HCT116 (cell line): ENCODE measurements around the gene DAGLA. TPM values are rescaled to one million over a fixed set of nuclear protein-coding genes. Genes with fewer than 3 reads are reported as not detected.
A peak's percentile ranks its signal among the peaks of the same experiment; 100 is the strongest.

ENCODE experiments used
- ATAC-seq: fragments of 200-7000 bp; cut with Tn5 transposase; 2 replicates; pipeline ENCODE4 v1.9.1; 2020; ENCODE audit warnings: mild to moderate bottlenecking, moderate library complexity
- BruUV-seq: library from RNA; stranded (reverse); fragments of 400-500 nt; replicated peaks from 2 replicates; lab custom pipeline; 2021; lab: Mats Ljungman, UMichigan
- CTCF ChIA-PET: fragments of 300-600 bp; sonication (Branson Sonifier 250); formaldehyde crosslinking; loops from one replicate; lab custom pipeline; 2021; ENCODE audit warnings: antibody characterized with exemption; lab: Charles Lee
- POLR2A ChIA-PET: fragments of 300-600, 350-600 bp; sonication (Branson Sonifier 250); formaldehyde crosslinking; loops from one replicate; lab custom pipeline; 2021; ENCODE audit warnings: antibody characterized with exemption; lab: Charles Lee
- RAD21 ChIA-PET, 2 experiments: fragments of 300-600 bp; sonication (Branson Sonifier 250); formaldehyde crosslinking; loops; one replicate each; lab custom pipeline; 2023; ENCODE audit warnings: low total read pairs in 2 of 2; ENCODE audit not compliant: uncharacterized antibody in 2 of 2, unreplicated experiment in 2 of 2, low non-redundant PET in 1 of 2; lab: Charles Lee
- DNase-seq: peaks from one replicate; pipeline ENCODE4 v3.0.0-alpha.2; 2010; ENCODE audit warnings: low read depth, low spot score
- H2AFZ ChIP-seq: fragments of 200-600 bp; shearing (Covaris generic), sonication (generic); 2 replicates; pipeline ENCODE4 v1.6.1; 2017; ENCODE audit warnings: low read depth, mixed run types, mixed read lengths, antibody characterized with exemption, low read length; ENCODE audit not compliant: poor library complexity, severe bottlenecking
- H3K27ac ChIP-seq: 2 replicates; pipeline ENCODE4 v1.5.1; 2012; ENCODE audit warnings: low read depth, low read length
- H3K27me3 ChIP-seq: fragments of 200-600 bp; sonication (generic); 2 replicates; pipeline ENCODE4 v1.6.1; 2016; ENCODE audit warnings: mixed run types, low read length, mixed read lengths; ENCODE audit not compliant: insufficient read depth
- H3K36me3 ChIP-seq, 2 experiments: fragments of 200-500 bp in 1 of 2; fragments of 200-600 bp in 1 of 2; sonication (Bioruptor generic) in 1 of 2; sonication (generic) in 1 of 2; 2 replicates each; pipeline versions ENCODE4 v1.5.1 to v1.6.1; 2014 to 2016; ENCODE audit warnings: low read length in 2 of 2, inconsistent platforms in 1 of 2, mixed read lengths in 1 of 2, mixed run types in 1 of 2; ENCODE audit not compliant: insufficient read depth in 2 of 2, control insufficient read depth in 1 of 2
- H3K4me1 ChIP-seq, 2 experiments: fragments of 200-600 bp in 1 of 2; sonication (generic) in 1 of 2; 2 replicates each; pipeline versions ENCODE4 v1.5.1 to v1.6.1; 2012 to 2017; ENCODE audit warnings: low read length in 2 of 2, inconsistent platforms in 1 of 2, mild to moderate bottlenecking in 1 of 2, mixed read lengths in 1 of 2, mixed run types in 1 of 2, moderate library complexity in 1 of 2; ENCODE audit not compliant: insufficient read depth in 2 of 2, control insufficient read depth in 1 of 2
- H3K4me2 ChIP-seq: fragments of 200-600 bp; sonication (generic); 2 replicates; pipeline ENCODE4 v1.6.1; 2017; ENCODE audit warnings: mixed run types, low read length, mixed read lengths
- H3K4me3 ChIP-seq, 2 experiments: fragments of 200-600 bp in 1 of 2; sonication (generic) in 1 of 2; replicated peaks in 1 of 2; 2 replicates each; pipeline ENCODE4 v1.5.1; 2011 to 2016; ENCODE audit warnings: low read length in 2 of 2, control low read depth in 1 of 2, low read depth in 1 of 2, mild to moderate bottlenecking in 1 of 2, mixed read lengths in 1 of 2, mixed run types in 1 of 2
- H3K79me2 ChIP-seq: fragments of 200-600 bp; sonication (generic); 2 replicates; pipeline ENCODE4 v1.6.1; 2017; ENCODE audit warnings: mild to moderate bottlenecking, mixed run types, low read length, moderate library complexity, mixed read lengths; ENCODE audit not compliant: insufficient read depth
- H3K9ac ChIP-seq: fragments of 200-600 bp; sonication (generic); 2 replicates; pipeline ENCODE4 v1.6.1; 2016; ENCODE audit warnings: low read length, mixed read lengths
- H3K9me2 ChIP-seq: fragments of 200-600 bp; sonication (generic), shearing (Covaris generic); 2 replicates; pipeline ENCODE4 v1.6.1; 2017; ENCODE audit warnings: mixed run types, mild to moderate bottlenecking, moderate library complexity; ENCODE audit not compliant: insufficient read depth
- H3K9me3 ChIP-seq, 2 experiments: fragments of 200-500 bp in 1 of 2; fragments of 200-600 bp in 1 of 2; sonication (Bioruptor generic) in 1 of 2; sonication (generic) in 1 of 2; 2 replicates each; pipeline ENCODE4 v1.6.1; 2014 to 2017; ENCODE audit warnings: low read length in 2 of 2, mixed read lengths in 2 of 2, inconsistent platforms in 1 of 2, low read depth in 1 of 2, mild to moderate bottlenecking in 1 of 2, mixed run types in 1 of 2, moderate library complexity in 1 of 2; ENCODE audit not compliant: control insufficient read depth in 1 of 2, insufficient read depth in 1 of 2
- H4K20me1 ChIP-seq: fragments of 200-600 bp; sonication (generic), shearing (Covaris generic); 2 replicates; pipeline ENCODE4 v1.6.1; 2017; ENCODE audit warnings: mixed run types, mild to moderate bottlenecking, moderate library complexity; ENCODE audit not compliant: insufficient read depth
- ATF3 ChIP-seq: IDR thresholded peaks from 2 replicates; pipeline ENCODE4 v1.6.1; 2012
- CBX3 ChIP-seq: IDR thresholded peaks from 2 replicates; pipeline ENCODE4 v1.6.1; 2012; ENCODE audit warnings: low read depth
- EGR1 ChIP-seq: IDR thresholded peaks from 2 replicates; pipeline ENCODE4 v1.6.1; 2012; ENCODE audit warnings: low read depth
- ELF1 ChIP-seq: IDR thresholded peaks from 2 replicates; pipeline ENCODE4 v1.6.1; 2012; ENCODE audit warnings: low read depth, borderline replicate concordance
- EZH2 ChIP-seq: fragments of 200-600 bp; sonication (generic); IDR thresholded peaks from 2 replicates; pipeline ENCODE4 v1.6.1; 2017; ENCODE audit warnings: antibody characterized with exemption, mixed run types
- EZH2phosphoT487 ChIP-seq: fragments of 200-600 bp; IDR thresholded peaks from 2 replicates; pipeline ENCODE4 v1.6.1; 2018; ENCODE audit warnings: antibody characterized with exemption, borderline replicate concordance
- FOSL1 ChIP-seq: IDR thresholded peaks from 2 replicates; pipeline ENCODE4 v1.6.1; 2012; ENCODE audit warnings: low read depth
- POLR2A ChIP-seq: IDR thresholded peaks from 2 replicates; pipeline ENCODE4 v1.7.0; 2011; ENCODE audit warnings: borderline replicate concordance; ENCODE audit not compliant: insufficient read depth, insufficient read length; ENCODE audit errors: extremely low read depth
- POLR2AphosphoS5 ChIP-seq: IDR thresholded peaks from 2 replicates; pipeline ENCODE4 v1.6.1; 2011; ENCODE audit warnings: mild to moderate bottlenecking, low read depth, low read length, moderate library complexity
- RAD21 ChIP-seq: IDR thresholded peaks from 2 replicates; pipeline ENCODE4 v1.6.1; 2012; ENCODE audit warnings: low read depth, mild to moderate bottlenecking
- REST ChIP-seq: IDR thresholded peaks from 2 replicates; pipeline ENCODE4 v1.6.1; 2012; ENCODE audit warnings: low read depth
- SIN3A ChIP-seq: IDR thresholded peaks from 2 replicates; pipeline ENCODE4 v1.6.1; 2012; ENCODE audit warnings: low read depth
- SRF ChIP-seq: IDR thresholded peaks from 2 replicates; pipeline ENCODE4 v1.6.1; 2012; ENCODE audit warnings: low read depth
- TCF7L2 ChIP-seq: IDR thresholded peaks from 2 replicates; pipeline ENCODE4 v1.7.0; 2011; ENCODE audit warnings: borderline replicate concordance, inconsistent platforms; ENCODE audit not compliant: insufficient read depth, insufficient read length; ENCODE audit errors: extremely low read depth
- YY1 ChIP-seq: IDR thresholded peaks from 2 replicates; pipeline ENCODE4 v1.6.1; 2011; ENCODE audit warnings: low read length, low read depth, moderate library complexity, mild to moderate bottlenecking; ENCODE audit not compliant: insufficient replicate concordance; ENCODE audit errors: extremely low read depth
- ZFX ChIP-seq: fragments of 450-650 bp; IDR thresholded peaks from 2 replicates; pipeline ENCODE4 v1.6.1; 2017
- ZNF274 ChIP-seq: fragments of 200-500 bp; sonication (Bioruptor generic); IDR thresholded peaks from 2 replicates; pipeline ENCODE4 v1.6.1; 2014; ENCODE audit warnings: mild to moderate bottlenecking, low read depth, low read length, inconsistent platforms
- intact Hi-C: fragments of 100-400 bp; cut with micrococcal nuclease; formaldehyde crosslinking; loops from 2 replicates; pipeline ENCODE4 v1.10.0; 2022
- total RNA-seq: library from RNA; stranded (reverse); gene quantifications from one replicate; pipeline ENCODE4 v1.2.1, GENCODE V29; 2021; ENCODE audit not compliant: unreplicated experiment

Gene DAGLA
- total RNA-seq, 1 experiment from 2014 or later, result 2.7 TPM

- no peak for TF ChIP-seq REST
- TF ChIP-seq SRF, result no peak
- no peak for TF ChIP-seq TCF7L2
- TF ChIP-seq CBX3, result no peak
- TF ChIP-seq RAD21, result no peak
These were observed 85.5 kb downstream of the DAGLA start (continued) for GRCh38 chr11:61765550-61766253.

DNA sequence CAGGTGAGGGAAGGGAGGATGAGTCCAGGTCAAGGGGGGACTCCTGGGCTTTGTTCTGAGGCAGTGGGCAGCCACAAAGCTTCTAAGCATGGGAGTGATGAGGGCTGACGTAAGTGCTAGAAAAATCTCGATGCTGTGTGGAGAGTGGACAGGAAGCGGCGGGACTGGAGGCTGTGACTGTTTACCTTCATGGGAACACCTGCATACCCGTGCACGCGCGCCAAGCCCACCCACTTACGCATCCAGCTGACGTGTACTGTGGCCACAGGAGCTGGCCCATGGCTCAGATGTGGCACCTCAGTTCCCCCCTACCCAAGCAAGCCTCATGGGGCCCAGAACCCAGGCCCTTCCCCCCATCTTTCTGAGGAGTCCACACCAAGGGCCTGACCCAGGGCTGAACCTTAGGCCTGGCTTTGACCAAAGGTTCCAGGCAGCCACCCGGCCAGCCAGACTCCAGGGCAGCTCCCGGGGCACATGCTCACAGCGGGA is 86.2 kb downstream of the DAGLA start:
- Histone ChIP-seq H3K9ac (no peak overlapping the region), H3K4me2 (no peak overlapping the region), H2AFZ (no peak overlapping the region), H3K27me3 (no peaks in the 10 kb centered on the region), H3K9me3 (no peaks in the 10 kb centered on the region), H3K79me2 (peaks cover 9% of the 10 kb centered on the region; the same call in 1 of the 2 replicates), H3K27ac (no peak overlapping the region), H3K4me1 (peaks cover 8 to 27% of the 10 kb centered on the region in 2 experiments), H3K4me3 (no peak overlapping the region), H3K36me3 (no peaks in the 10 kb centered on the region)
- DNase-seq, result no peak
- intact Hi-C loops, result no loop called here
- no peak for ATAC-seq
- ChIA-PET POLR2A (no interaction called here), CTCF (interaction anchor here (1.2 to 1.7 kb wide), 2 partner anchors 19 to 22 kb away, joined by 3 to 11 read pairs; no protein-coding TSS in a partner anchor), RAD21 (no interaction called here)
- TF ChIP-seq ELF1 (no peak), EZH2 (no peak), ZNF274 (no peak), EGR1 (no peak), SRF (no peak), EZH2phosphoT487 (no peak), FOSL1 (no peak), REST (no peak), YY1 (no peak), POLR2AphosphoS5 (no peak), ATF3 (no peak), POLR2A (no peak), SIN3A (no peak), ZFX (no peak)
- TF ChIP-seq, all 23 proteins: peak for 0
- BruUV-seq, result TSS peak; percentile 38
- Histone ChIP-seq H4K20me1 (no peaks in the 10 kb centered on the region), H3K9me2 (no peaks in the 10 kb centered on the region)
